ENCODE results near the gene PARD3B. TPM values are rescaled to one million over a fixed set of nuclear protein-coding genes. Genes with fewer than 3 reads are reported as not detected.

The PARD3B gene
- total and polyA plus RNA-seq, 2 experiments from 2014 or later = 3.5 to 4.4 TPM

GRCh38 chr2:204763974-204764703 is 218.9 kb downstream of the PARD3B start:
- Mint-ChIP-seq H3K4me1 (no peaks in the 10 kb centered on the region), H3K27me3 (ENCODE audit: insufficient read depth, low read depth, poor library complexity) (peaks cover 2% of the 10 kb centered on the region), H3K27ac (no peak overlapping the region), H3K4me3 (no peak overlapping the region), H3K36me3 (ENCODE audit: low read depth) (peaks cover 26% of the 10 kb centered on the region), H3K9me3 (peaks cover 34% of the 10 kb centered on the region)
- no peaks in the 10 kb centered on the region for H3K79me2 ChIP-seq (replicated peaks; ENCODE audit: insufficient read depth)
- no peak overlapping the region for H3K4me3 ChIP-seq
- H3F3A ChIP-seq (replicated peaks; ENCODE audit: low read depth) = no peaks in the 10 kb centered on the region
- H3K4me1 ChIP-seq (ENCODE audit: insufficient read depth) = no peaks in the 10 kb centered on the region
- no peak for TF ChIP-seq ZNF114 (CRISPR knock-in tag; IDR thresholded peaks at IDR 0.05)
- TF ChIP-seq JUNB (IDR thresholded peaks at IDR 0.05; ENCODE audit: unreplicated experiment) = no peak
- no peak overlapping the region for H3K4me2 ChIP-seq
- ATAC-seq = no peak
- no peak overlapping the region for H3K27ac ChIP-seq (ENCODE audit: low read depth)
- H4K20me1 ChIP-seq (replicated peaks; ENCODE audit: insufficient read depth) = no peaks in the 10 kb centered on the region
- H3K9me2 ChIP-seq (ENCODE audit: insufficient read depth) = no peaks in the 10 kb centered on the region
- no peaks in the 10 kb centered on the region for H3K27me3 ChIP-seq (ENCODE audit: insufficient read depth)
- peak; percentile 34 for DNase-seq (ENCODE audit: low spot score)
- no peak overlapping the region for H2AFZ ChIP-seq
- H3K36me3 ChIP-seq (ENCODE audit: insufficient read depth) = no peaks in the 10 kb centered on the region; the same call in 1 of the 2 replicates

GRCh38 chr2:204770735-204771134 is 225.5 kb downstream of the PARD3B start:
- H3F3A ChIP-seq (replicated peaks; ENCODE audit: low read depth) = no peaks in the 10 kb centered on the region
- H3K27me3 Mint-ChIP-seq (ENCODE audit: insufficient read depth, low read depth, poor library complexity) = no peaks in the 10 kb centered on the region
- no peaks in the 10 kb centered on the region for H3K36me3 Mint-ChIP-seq (ENCODE audit: low read depth)
- DNase-seq (ENCODE audit: low spot score) (no peak), ATAC-seq (no peak)
- no peaks in the 10 kb centered on the region for H4K20me1 ChIP-seq (replicated peaks; ENCODE audit: insufficient read depth)
- no peak overlapping the region for H3K4me3 Mint-ChIP-seq
- no peaks in the 10 kb centered on the region for H3K36me3 ChIP-seq (ENCODE audit: insufficient read depth)
- no peak overlapping the region for H3K27ac Mint-ChIP-seq
- no peak overlapping the region for H3K4me2 ChIP-seq
- no peaks in the 10 kb centered on the region for H3K27me3 ChIP-seq (ENCODE audit: insufficient read depth)
- H3K9me2 ChIP-seq (ENCODE audit: insufficient read depth) = no peaks in the 10 kb centered on the region
- H3K27ac ChIP-seq (ENCODE audit: low read depth) = no peak overlapping the region
- no peaks in the 10 kb centered on the region for H3K4me1 Mint-ChIP-seq
- no peaks in the 10 kb centered on the region for H3K79me2 ChIP-seq (replicated peaks; ENCODE audit: insufficient read depth)
- H3K9me3 Mint-ChIP-seq = no peaks in the 10 kb centered on the region
- no peaks in the 10 kb centered on the region for H3K4me1 ChIP-seq (ENCODE audit: insufficient read depth)
- no peak overlapping the region for H2AFZ ChIP-seq
- H3K4me3 ChIP-seq = no peak overlapping the region
- TF ChIP-seq CREB1 (CRISPR knock-in tag; IDR thresholded peaks at IDR 0.05; ENCODE audit: low read depth) (no peak), POLR2AphosphoS5 (IDR thresholded peaks at IDR 0.05; ENCODE audit: low read depth) (no peak), ETS1 (IDR thresholded peaks at IDR 0.05) (no peak), EZH2 (IDR thresholded peaks at IDR 0.05; ENCODE audit: low read depth, unreplicated experiment) (no peak), JUNB (IDR thresholded peaks at IDR 0.05; ENCODE audit: unreplicated experiment) (no peak), STAT1 (IDR thresholded peaks at IDR 0.05; ENCODE audit: unreplicated experiment) (no peak), CTCF (conservative IDR thresholded peaks at IDR 0.05; ENCODE audit: low read depth in 2 of 2) (no peak), ZNF331 (CRISPR knock-in tag; IDR thresholded peaks at IDR 0.05; ENCODE audit: low read depth) (no peak), EZH2phosphoT487 (IDR thresholded peaks at IDR 0.05; ENCODE audit: unreplicated experiment) (no peak), REST (IDR thresholded peaks at IDR 0.05; ENCODE audit: unreplicated experiment) (no peak), ZNF114 (CRISPR knock-in tag; IDR thresholded peaks at IDR 0.05) (no peak), NANOG (IDR thresholded peaks at IDR 0.05; ENCODE audit: borderline replicate concordance) (no peak)
